A549 (cell line): ENCODE data around the gene DNAJC24. TPM values are rescaled to one million over a fixed set of nuclear protein-coding genes. Genes with fewer than 3 reads are reported as not detected.
A peak's percentile ranks its signal among the peaks of the same experiment; 100 is the strongest.

Experiments used
- ATAC-seq, 2 experiments: fragments of 200-7000 bp in 1 of 2; fragments of >200 bp in 1 of 2; cut with Nextera tagmentation in 1 of 2; cut with Tn5 transposase in 1 of 2; 3 replicates each; pipeline versions ENCODE4 v1.8.0 to v1.9.1; 2018 to 2020; ENCODE audit warnings: mild to moderate bottlenecking in 1 of 2, moderate library complexity in 1 of 2
- CTCF ChIA-PET: fragments of 300-600 bp; sonication (Branson Sonifier 250); formaldehyde crosslinking; extraction: SDS; loops from one replicate; lab custom pipeline; 2021; ENCODE audit warnings: antibody characterized with exemption, inconsistent platforms; lab: Yijun Ruan, JAX
- POLR2A ChIA-PET: fragments of 350-600 bp; formaldehyde crosslinking; extraction: SDS; loops from one replicate; lab custom pipeline; 2021; ENCODE audit warnings: antibody characterized with exemption, inconsistent platforms; lab: Yijun Ruan, JAX
- DNase-seq, 2 experiments: peaks; one replicate each; pipeline versions ENCODE4 v3.0.0 to v3.0.0-alpha.2; 2011 to 2016; ENCODE audit warnings: low read depth in 1 of 2, low spot score in 1 of 2
- FAIRE-seq: peaks from 2 replicates; lab custom pipeline; 2011; peaks lifted over from hg19 to GRCh38; lab: Jason Lieb, UNC
- H3K27ac ChIP-seq, 2 experiments: fragments of >200 bp; sonication (Bioruptor Twin); formaldehyde crosslinking; 3 replicates each; pipeline ENCODE4 v1.5.1; 2016 to 2017
- H3K4me1 ChIP-seq: fragments of >200 bp; sonication (Bioruptor Twin); formaldehyde crosslinking; 3 replicates; pipeline ENCODE4 v1.6.1; 2016
- H3K4me2 ChIP-seq: fragments of >200 bp; sonication (Bioruptor Twin); formaldehyde crosslinking; 3 replicates; pipeline ENCODE4 v1.6.1; 2016
- H3K4me3 ChIP-seq: fragments of >200 bp; sonication (Bioruptor Twin); formaldehyde crosslinking; 3 replicates; pipeline ENCODE4 v1.5.1; 2016
- H3K9me3 ChIP-seq: fragments of >200 bp; sonication (Bioruptor Twin); formaldehyde crosslinking; 3 replicates; pipeline ENCODE4 v1.6.1; 2016
- CBX2 ChIP-seq: fragments of 200-600 bp; sonication (generic); IDR thresholded peaks from 2 replicates; pipeline ENCODE4 v1.6.1; 2016; ENCODE audit warnings: low read depth, mild to moderate bottlenecking, borderline replicate concordance
- ESRRA ChIP-seq: fragments of 150-350 bp; IDR thresholded peaks from 2 replicates; pipeline ENCODE4 v1.6.1; 2014; ENCODE audit warnings: mild to moderate bottlenecking, low read length, borderline replicate concordance
- FOSB ChIP-seq: fragments of 250-450 bp; sonication (Bioruptor Pico); IDR thresholded peaks from 2 replicates; pipeline ENCODE4 v1.5.0; 2020; ENCODE audit warnings: mild to moderate bottlenecking, moderate library complexity
- FOSL2 ChIP-seq, 2 experiments: fragments of 450-650 bp in 1 of 2; fragments of >200 bp in 1 of 2; sonication (Bioruptor Twin) in 1 of 2; formaldehyde crosslinking; IDR thresholded peaks; 2 replicates each; pipeline versions ENCODE4 v1.5.0 to v1.6.1; 2016 to 2020; ENCODE audit warnings: mild to moderate bottlenecking in 1 of 2, moderate library complexity in 1 of 2
- FOXS1 ChIP-seq: fragments of 250-450 bp; sonication (Bioruptor Pico); IDR thresholded peaks from 2 replicates; pipeline ENCODE4 v1.5.0; 2020; ENCODE audit warnings: mild to moderate bottlenecking, moderate library complexity
- HEYL ChIP-seq: fragments of 250-450 bp; sonication (Bioruptor Pico); IDR thresholded peaks from 2 replicates; pipeline ENCODE4 v1.8.0; 2021; ENCODE audit warnings: mild to moderate bottlenecking, moderate library complexity
- KDM5A ChIP-seq: fragments of 200-600 bp; sonication (generic); IDR thresholded peaks from 2 replicates; pipeline ENCODE4 v1.6.1; 2016; ENCODE audit warnings: antibody characterized with exemption, mild to moderate bottlenecking
- MAFK ChIP-seq: fragments of 450-650 bp; IDR thresholded peaks from 2 replicates; pipeline ENCODE4 v1.6.1; 2014; ENCODE audit not compliant: partially characterized antibody
- NFE2L2 ChIP-seq: fragments of 150-350 bp; conservative IDR thresholded peaks from 2 replicates; pipeline ENCODE4 v1.6.1; 2014; ENCODE audit warnings: low read length
- NPAS2 ChIP-seq: fragments of 250-450 bp; sonication (Bioruptor Pico); IDR thresholded peaks from 2 replicates; pipeline ENCODE4 v1.8.0; 2022; ENCODE audit warnings: mild to moderate bottlenecking, moderate library complexity, borderline replicate concordance
- PHF8 ChIP-seq: fragments of 200-600 bp; sonication (generic); IDR thresholded peaks from 2 replicates; pipeline ENCODE4 v1.6.1; 2016; ENCODE audit warnings: low read depth, mild to moderate bottlenecking, antibody characterized with exemption, moderate library complexity, borderline replicate concordance
- RAD21 ChIP-seq, 2 experiments: fragments of >200 bp in 1 of 2; sonication (Bioruptor Twin) in 1 of 2; formaldehyde crosslinking in 1 of 2; IDR thresholded peaks in 1 of 2; conservative IDR thresholded peaks in 1 of 2; 2 replicates in 1 of 2; 3 replicates in 1 of 2; pipeline ENCODE4 v1.6.1; 2012 to 2018; ENCODE audit warnings: inconsistent platforms in 1 of 2
- SMC3 ChIP-seq: fragments of >200 bp; sonication (Bioruptor Twin); formaldehyde crosslinking; IDR thresholded peaks from 3 replicates; pipeline ENCODE4 v1.6.1; 2018; ENCODE audit warnings: inconsistent platforms
- ZNF302 ChIP-seq: fragments of 250-450 bp; sonication (Bioruptor Pico); IDR thresholded peaks from 2 replicates; pipeline ENCODE4 v1.9.0; 2021; ENCODE audit warnings: inconsistent platforms, mild to moderate bottlenecking, moderate library complexity
- WGBS: methylation state at CpG from one replicate; pipeline ENCODE4 v1.1.6; 2017; ENCODE audit errors: missing lambda C conversion rate; 5-methylcytosine and 5-hydroxymethylcytosine counted together
- polyA plus RNA-seq, 4 experiments: library from polyadenylated mRNA; depleted of rRNA in 3 of 4; stranded (reverse); fragments of >200 nt; fragmentation: RNase III in 1 of 4; extraction: RNeasy Plus Mini Kit Qiagen cat#74134 plus additional on column Dnase treatment in 1 of 4; gene quantifications; 2 replicates in 3 of 4; 3 replicates in 1 of 4; pipeline ENCODE4 v1.2.3, GENCODE V29; 2011 to 2017
- TF ChIP-seq, protein P1 (sequence below): fragments of >200 bp; sonication (Bioruptor Twin); formaldehyde crosslinking; IDR thresholded peaks from 3 replicates; pipeline ENCODE4 v1.5.1; 2016
- TF ChIP-seq, protein P2 (sequence below): IDR thresholded peaks from 2 replicates; pipeline ENCODE4 v1.6.1; 2012; ENCODE audit warnings: low read depth, borderline replicate concordance

DNAJC24 gene
- polyA plus RNA-seq, 2 of the 4 experiments (the other 2 are of a cell fraction): 18.4 to 31.8 TPM

DNA sequence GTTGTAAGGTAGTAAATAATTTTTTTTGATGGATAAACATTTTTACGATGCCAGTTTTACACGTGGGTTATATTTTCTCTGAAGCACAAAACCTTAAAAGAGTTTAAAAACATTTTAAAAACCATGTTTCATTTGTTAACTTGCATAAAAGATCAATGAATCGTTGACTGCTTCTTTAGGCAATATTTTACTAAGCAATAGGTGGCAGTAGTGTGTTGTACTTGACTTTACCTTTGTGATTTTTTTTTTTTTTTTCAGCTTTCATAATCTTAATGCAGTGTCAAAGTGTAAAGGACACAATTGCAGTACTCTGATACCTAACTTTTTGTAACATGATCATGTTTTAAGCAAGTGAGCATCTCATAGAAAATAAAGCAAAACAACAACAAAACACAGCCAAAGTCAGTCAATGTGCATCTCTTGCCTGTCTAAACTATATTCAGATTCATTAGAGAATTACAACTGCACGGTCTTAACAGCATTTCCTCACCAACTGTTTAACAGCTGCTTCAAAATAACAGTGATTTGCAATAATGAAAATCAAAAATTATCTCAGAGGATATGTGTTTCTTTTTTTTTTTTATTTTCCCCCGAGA lies 27.7 kb downstream of the DNAJC24 start:
- POLR2A ChIA-PET: interaction anchor here (0.6 kb wide), 1 partner anchor 602 kb away, joined by 4 read pairs; no protein-coding TSS in a partner anchor
- H3K27ac ChIP-seq: no peak overlapping the region
- TF ChIP-seq ZNF302 (CRISPR knock-in tag) (no peak), SMC3 (peak; percentile 44; the same call in 2 of the 3 replicates), RAD21 (conservative IDR thresholded peaks at IDR 0.05 in 1 of 2, IDR thresholded peaks at IDR 0.05 in 1 of 2) (peak; percentile 64 to 68; a peak in 4 of 5 replicates), NPAS2 (CRISPR knock-in tag) (no peak), FOXS1 (CRISPR knock-in tag) (no peak), CBX2 (no peak)
- TF ChIP-seq, protein P1, sequence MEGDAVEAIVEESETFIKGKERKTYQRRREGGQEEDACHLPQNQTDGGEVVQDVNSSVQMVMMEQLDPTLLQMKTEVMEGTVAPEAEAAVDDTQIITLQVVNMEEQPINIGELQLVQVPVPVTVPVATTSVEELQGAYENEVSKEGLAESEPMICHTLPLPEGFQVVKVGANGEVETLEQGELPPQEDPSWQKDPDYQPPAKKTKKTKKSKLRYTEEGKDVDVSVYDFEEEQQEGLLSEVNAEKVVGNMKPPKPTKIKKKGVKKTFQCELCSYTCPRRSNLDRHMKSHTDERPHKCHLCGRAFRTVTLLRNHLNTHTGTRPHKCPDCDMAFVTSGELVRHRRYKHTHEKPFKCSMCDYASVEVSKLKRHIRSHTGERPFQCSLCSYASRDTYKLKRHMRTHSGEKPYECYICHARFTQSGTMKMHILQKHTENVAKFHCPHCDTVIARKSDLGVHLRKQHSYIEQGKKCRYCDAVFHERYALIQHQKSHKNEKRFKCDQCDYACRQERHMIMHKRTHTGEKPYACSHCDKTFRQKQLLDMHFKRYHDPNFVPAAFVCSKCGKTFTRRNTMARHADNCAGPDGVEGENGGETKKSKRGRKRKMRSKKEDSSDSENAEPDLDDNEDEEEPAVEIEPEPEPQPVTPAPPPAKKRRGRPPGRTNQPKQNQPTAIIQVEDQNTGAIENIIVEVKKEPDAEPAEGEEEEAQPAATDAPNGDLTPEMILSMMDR: peak; percentile 61
- TF ChIP-seq, all 56 proteins: peak for 3
- ATAC-seq: peak in 1 of 2 experiments; percentile 52; a peak in 2 of 6 replicates
- H3K9me3 ChIP-seq: no peaks in the 10 kb centered on the region
- FAIRE-seq: peak; percentile 54
- H3K4me1 ChIP-seq: no peaks in the 10 kb centered on the region
- DNase-seq: peak; percentile 5 to 10
- CTCF ChIA-PET: interaction anchor here (0.6 to 4.9 kb wide), 10 partner anchors 9 to 779 kb away, joined by 3 to 33 read pairs (median 4); no protein-coding TSS in a partner anchor
- H3K4me3 ChIP-seq: no peak overlapping the region
- no peak overlapping the region for H3K4me2 ChIP-seq
- 38% methylated on average over 5 of the region's 5 CpGs for WGBS

DNA sequence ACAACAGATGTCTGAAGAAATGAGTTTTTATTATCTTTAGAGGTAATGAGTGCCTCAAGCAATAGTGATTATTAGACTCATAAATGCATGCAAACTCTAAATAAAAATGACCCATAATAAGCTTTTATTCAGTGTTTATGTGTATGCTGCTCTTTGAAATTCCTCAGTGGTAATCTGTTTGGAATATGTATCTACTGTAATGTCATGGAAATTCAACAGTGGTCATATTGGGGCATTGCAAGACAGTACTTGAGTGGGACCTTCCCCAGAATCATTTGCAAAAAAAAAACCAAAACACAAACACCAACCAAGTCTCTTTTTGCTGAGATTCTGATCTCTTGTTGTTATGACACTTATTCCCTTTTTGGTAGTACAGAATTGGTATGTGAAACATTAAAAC lies 35.0 kb downstream of the DNAJC24 start:
- TF ChIP-seq FOSB: no peak
- TF ChIP-seq, protein P2, sequence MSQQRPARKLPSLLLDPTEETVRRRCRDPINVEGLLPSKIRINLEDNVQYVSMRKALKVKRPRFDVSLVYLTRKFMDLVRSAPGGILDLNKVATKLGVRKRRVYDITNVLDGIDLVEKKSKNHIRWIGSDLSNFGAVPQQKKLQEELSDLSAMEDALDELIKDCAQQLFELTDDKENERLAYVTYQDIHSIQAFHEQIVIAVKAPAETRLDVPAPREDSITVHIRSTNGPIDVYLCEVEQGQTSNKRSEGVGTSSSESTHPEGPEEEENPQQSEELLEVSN: no peak
- no peak for TF ChIP-seq PHF8
- H3K4me2 ChIP-seq: no peak overlapping the region
- H3K27ac ChIP-seq: no peak overlapping the region
- DNase-seq (no peak), FAIRE-seq (no peak), ATAC-seq (no peak)
- ChIA-PET POLR2A (no interaction called here), CTCF (interaction anchor here (0.6 to 0.9 kb wide), 2 partner anchors 12 to 828 kb away, joined by 3 read pairs; no protein-coding TSS in a partner anchor)
- H3K9me3 ChIP-seq: no peaks in the 10 kb centered on the region
- H3K4me3 ChIP-seq: no peak overlapping the region
- no peaks in the 10 kb centered on the region for H3K4me1 ChIP-seq

DNA sequence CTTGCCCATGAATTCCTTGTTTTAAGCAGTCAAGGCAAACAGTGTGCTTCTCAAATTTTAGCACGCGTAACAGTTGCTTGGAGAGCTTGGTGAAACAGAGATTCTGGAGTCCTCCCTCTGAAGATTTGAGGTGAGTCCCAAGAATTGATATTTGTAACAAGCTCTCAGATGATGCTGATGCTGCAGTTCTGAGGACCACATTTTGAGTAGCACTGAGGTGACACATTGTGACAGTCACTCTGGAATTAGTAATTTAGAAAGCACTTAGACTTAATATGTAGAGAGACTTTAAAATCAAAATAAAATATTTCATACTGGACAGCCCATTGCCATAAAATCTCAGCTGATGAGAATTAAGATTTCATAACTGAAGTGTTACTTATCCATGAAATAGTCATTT lies 38.5 kb downstream of the DNAJC24 start:
- Histone ChIP-seq H3K4me1 (no peaks in the 10 kb centered on the region), H3K9me3 (no peaks in the 10 kb centered on the region), H3K4me2 (no peak overlapping the region), H3K27ac (no peak overlapping the region), H3K4me3 (no peak overlapping the region)
- ChIA-PET POLR2A (no interaction called here), CTCF (interaction anchor here (1.5 kb wide), 1 partner anchor 463 kb away, joined by 3 read pairs; no protein-coding TSS in a partner anchor)
- WGBS: 100% methylated on average over 2 of the region's 2 CpGs
- TF ChIP-seq HEYL (CRISPR knock-in tag) (no peak), MAFK (peak; percentile 36), NFE2L2 (no peak), KDM5A (no peak), FOSB (no peak), CBX2 (no peak)
- no peak for DNase-seq
- no peak for FAIRE-seq
- no peak for ATAC-seq

DNA sequence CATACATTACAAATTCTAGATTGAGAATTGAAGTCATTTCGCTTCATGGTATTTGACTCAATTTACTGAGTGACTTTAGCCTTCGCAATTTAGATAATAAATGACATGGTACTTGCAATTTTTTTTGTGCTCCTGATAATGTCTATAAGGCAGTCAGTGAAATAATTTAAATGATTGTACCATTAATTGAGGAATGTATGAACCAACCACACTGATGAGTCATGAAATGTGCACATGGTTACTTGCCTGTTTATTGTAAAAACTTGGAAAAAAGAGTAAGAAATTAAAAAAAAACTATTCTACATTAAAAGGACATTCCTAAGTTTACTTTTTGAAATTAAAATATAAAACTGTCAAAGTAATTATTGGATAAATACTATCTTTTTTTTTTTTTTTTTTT lies 43.3 kb downstream of the DNAJC24 start:
- H3K4me3 ChIP-seq: no peak overlapping the region
- 95% methylated on average over 2 of the region's 2 CpGs for WGBS
- TF ChIP-seq ESRRA (no peak), FOSL2 (IDR thresholded peaks at IDR 0.05) (no peak), FOSL2 (CRISPR knock-in tag; IDR thresholded peaks at IDR 0.05) (peak; percentile 18; the same call in 1 of the 2 replicates)
- TF ChIP-seq, all 56 proteins: peak for 1
- Histone ChIP-seq H3K4me1 (no peaks in the 10 kb centered on the region), H3K27ac (no peak overlapping the region), H3K9me3 (no peaks in the 10 kb centered on the region), H3K4me2 (no peak overlapping the region)
- FAIRE-seq (no peak), ATAC-seq (no peak), DNase-seq (no peak)
- ChIA-PET CTCF (no interaction called here), POLR2A (no interaction called here)
